Measurements from ENCODE around the gene CDKN2C.

The CDKN2C gene

GRCh38 chr1:50968158-50968820 lies 1.8 kb upstream of the CDKN2C start:
- Histone ChIP-seq H3K4me3 (replicated peaks; ENCODE audit: insufficient read depth, low read length) (peak overlapping the region; percentile 66), H3K27ac (replicated peaks) (peak overlapping the region; percentile 96), H3K27me3 (ENCODE audit: insufficient read depth, poor library complexity, severe bottlenecking) (no peaks in the 10 kb centered on the region)
- DNase-seq (ENCODE audit: low read depth in 1 of 2, low spot score in 1 of 2): peak; percentile 72 to 93
- TF ChIP-seq POLR2AphosphoS5 (IDR thresholded peaks at IDR 0.05; ENCODE audit: low read depth) (peak; percentile 78; the same call in 1 of the 2 replicates), SPI1 (IDR thresholded peaks at IDR 0.05; ENCODE audit: borderline replicate concordance, low read depth) (no peak), GABPA (IDR thresholded peaks at IDR 0.05; ENCODE audit: low read depth) (0 out of 2 replicates have a peak, but pooled peaks have one; percentile 7), REST (IDR thresholded peaks at IDR 0.05; ENCODE audit: insufficient replicate concordance, low read depth) (no peak), CTCF (IDR thresholded peaks at IDR 0.05; ENCODE audit: insufficient read depth, low read length) (no peak)

GRCh38 chr1:50968821-50969610 lies 1.0 kb upstream of the CDKN2C start:
- no peaks in the 10 kb centered on the region for H3K27me3 ChIP-seq (ENCODE audit: insufficient read depth, poor library complexity, severe bottlenecking)
- H3K4me3 ChIP-seq (replicated peaks; ENCODE audit: insufficient read depth, low read length): peak overlapping the region; percentile 66
- DNase-seq (ENCODE audit: low read depth in 1 of 2, low spot score in 1 of 2): peak in 1 of 2 experiments; percentile 77
- TF ChIP-seq CTCF (IDR thresholded peaks at IDR 0.05; ENCODE audit: insufficient read depth, low read length): no peak
- TF ChIP-seq SPI1 (IDR thresholded peaks at IDR 0.05; ENCODE audit: borderline replicate concordance, low read depth): no peak
- peak; percentile 58 for TF ChIP-seq REST (IDR thresholded peaks at IDR 0.05; ENCODE audit: insufficient replicate concordance, low read depth)
- TF ChIP-seq GABPA (IDR thresholded peaks at IDR 0.05; ENCODE audit: low read depth): 0 out of 2 replicates have a peak, but pooled peaks have one; percentile 5
- TF ChIP-seq POLR2AphosphoS5 (IDR thresholded peaks at IDR 0.05; ENCODE audit: low read depth): no peak; the same call in 1 of the 2 replicates
- H3K27ac ChIP-seq (replicated peaks): peak overlapping the region; percentile 96

GRCh38 chr1:50970509-50970887 lies 453 bp downstream of the CDKN2C start:
- TF ChIP-seq REST (IDR thresholded peaks at IDR 0.05; ENCODE audit: insufficient replicate concordance, low read depth) (no peak), CTCF (IDR thresholded peaks at IDR 0.05; ENCODE audit: insufficient read depth, low read length) (no peak), POLR2AphosphoS5 (IDR thresholded peaks at IDR 0.05; ENCODE audit: low read depth) (no peak), SPI1 (IDR thresholded peaks at IDR 0.05; ENCODE audit: borderline replicate concordance, low read depth) (no peak), GABPA (IDR thresholded peaks at IDR 0.05; ENCODE audit: low read depth) (no peak)
- H3K27ac ChIP-seq (replicated peaks): peak overlapping the region; percentile 96
- H3K27me3 ChIP-seq (ENCODE audit: insufficient read depth, poor library complexity, severe bottlenecking): no peaks in the 10 kb centered on the region
- no peak for DNase-seq (ENCODE audit: low read depth in 1 of 2, low spot score in 1 of 2)
- peak overlapping the region; percentile 66 for H3K4me3 ChIP-seq (replicated peaks; ENCODE audit: insufficient read depth, low read length)
